DND-41 (cell line): ENCODE measurements around the gene TERB1.

Experiments
- CTCF ChIP-seq: IDR thresholded peaks from 2 replicates; pipeline ENCODE4 v1.5.1; 2012; ENCODE audit warnings: borderline replicate concordance, low read length, moderate library complexity, mild to moderate bottlenecking; ENCODE audit not compliant: poor library complexity, severe bottlenecking; ENCODE audit errors: extremely low read depth
- EZH2 ChIP-seq: IDR thresholded peaks from 3 replicates; pipeline ENCODE4 v1.6.1; 2012; ENCODE audit warnings: borderline replicate concordance, low read depth, mild to moderate bottlenecking, moderate library complexity, low read length, inconsistent platforms; ENCODE audit not compliant: severe bottlenecking

GRCh38 chr16:66711581-66711980 is 89.8 kb downstream of the TERB1 start:
- TF ChIP-seq CTCF (no peak), EZH2 (no peak)
